Measurements from ENCODE around the gene FCHSD1.

DNA sequence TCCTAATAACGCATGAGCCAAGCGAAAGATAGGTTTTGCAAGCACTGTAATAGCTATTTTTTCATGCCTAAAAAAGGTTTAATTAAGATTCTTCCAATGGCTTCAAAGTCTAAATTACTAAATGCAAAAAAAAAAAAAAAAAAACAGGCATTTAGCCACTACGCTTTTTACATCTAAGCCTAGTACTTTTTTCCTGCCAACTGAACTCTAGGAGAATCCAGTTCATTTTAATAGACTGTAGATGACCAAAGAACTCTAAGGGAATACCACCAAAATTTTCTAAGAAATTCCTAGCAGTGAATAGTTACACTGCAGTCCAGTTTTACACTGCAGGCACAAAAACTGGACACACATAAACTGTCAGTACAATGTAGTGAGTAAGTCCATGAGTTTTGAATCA lies 42.2 kb downstream of the FCHSD1 start:
- TF ChIP-seq CTCF (IDR thresholded peaks at IDR 0.05; ENCODE audit: poor library complexity), result no peak
- no peak for TF ChIP-seq EZH2 (IDR thresholded peaks at IDR 0.05; ENCODE audit: borderline replicate concordance)
